PC-3 (cell line): ENCODE results near the gene ATG7. TPM values are rescaled to one million over a fixed set of nuclear protein-coding genes. Genes with fewer than 3 reads are reported as not detected.

ENCODE experiments used
- ATAC-seq: fragments of 200-7000 bp; cut with Tn5 transposase; 2 replicates; pipeline ENCODE4 v1.9.1; 2020; ENCODE audit warnings: mild to moderate bottlenecking, moderate library complexity
- BruUV-seq: library from RNA; stranded (reverse); fragments of 400-500 nt; replicated peaks from 2 replicates; lab custom pipeline; 2021; lab: Mats Ljungman, UMichigan
- CTCF ChIA-PET: fragments of 300-600 bp; sonication (Branson Sonifier 250); formaldehyde crosslinking; loops from one replicate; lab custom pipeline; 2022; ENCODE audit warnings: antibody characterized with exemption; lab: Charles Lee
- POLR2A ChIA-PET: fragments of 300-600 bp; sonication (Branson Sonifier 250); formaldehyde crosslinking; loops from one replicate; lab custom pipeline; 2022; ENCODE audit warnings: antibody characterized with exemption; ENCODE audit not compliant: unreplicated experiment; lab: Charles Lee
- DNase-seq: peaks from one replicate; pipeline ENCODE4 v3.0.0-alpha.2; 2015
- H2AFZ ChIP-seq: fragments of 300-600 bp; sonication (generic); 2 replicates; pipeline ENCODE4 v1.6.0; 2016; ENCODE audit warnings: antibody characterized with exemption, low read length
- H3F3A ChIP-seq: fragments of 300-600 bp; sonication (generic); one replicate; pipeline ENCODE4 v1.6.0; 2017; ENCODE audit warnings: antibody characterized with exemption, low read length, control low read depth, mild to moderate bottlenecking; ENCODE audit not compliant: unreplicated experiment
- H3K27ac ChIP-seq: fragments of 300-600 bp; sonication (generic); 2 replicates; pipeline ENCODE4 v1.5.1; 2016; ENCODE audit warnings: mild to moderate bottlenecking, low read length
- H3K27me3 ChIP-seq: fragments of 300-600 bp; sonication (generic); 2 replicates; pipeline ENCODE4 v1.6.1; 2016; ENCODE audit warnings: low read length, mixed read lengths
- H3K36me3 ChIP-seq: fragments of 300-600 bp; sonication (generic); 2 replicates; pipeline ENCODE4 v1.6.1; 2016; ENCODE audit warnings: low read depth, mixed run types, low read length, mixed read lengths
- H3K4me1 ChIP-seq: fragments of 300-600 bp; sonication (generic); 2 replicates; pipeline ENCODE4 v1.5.1; 2016; ENCODE audit warnings: low read length; ENCODE audit not compliant: insufficient read depth
- H3K4me2 ChIP-seq: fragments of 300-600 bp; sonication (generic); 2 replicates; pipeline ENCODE4 v1.6.0; 2016; ENCODE audit warnings: low read length
- H3K4me3 ChIP-seq: fragments of 300-600 bp; sonication (generic); 2 replicates; pipeline ENCODE4 v1.5.1; 2016; ENCODE audit warnings: mild to moderate bottlenecking, low read length, mixed read lengths
- H3K79me2 ChIP-seq: fragments of 300-600 bp; sonication (generic); 2 replicates; pipeline ENCODE4 v1.6.1; 2017; ENCODE audit warnings: low read length, mixed read lengths
- H3K9ac ChIP-seq: fragments of 300-600 bp; sonication (generic); 2 replicates; pipeline ENCODE4 v1.6.0; 2016; ENCODE audit warnings: mild to moderate bottlenecking, low read length
- H3K9me2 ChIP-seq: fragments of 300-600 bp; sonication (generic); replicated peaks from 2 replicates; pipeline ENCODE4 v1.6.1; 2016; ENCODE audit warnings: mixed run types, low read length, mixed read lengths
- H3K9me3 ChIP-seq: fragments of 300-600 bp; sonication (generic); 2 replicates; pipeline ENCODE4 v1.6.1; 2016; ENCODE audit warnings: low read length, mixed read lengths
- H4K20me1 ChIP-seq: fragments of 300-600 bp; sonication (generic); 2 replicates; pipeline ENCODE4 v1.6.1; 2016; ENCODE audit warnings: low read length, mixed read lengths
- CTCF ChIP-seq: fragments of 300-600 bp; sonication (generic); conservative IDR thresholded peaks from 2 replicates; pipeline ENCODE4 v1.5.1; 2017; ENCODE audit warnings: antibody characterized with exemption, low read depth, mild to moderate bottlenecking, low read length
- EZH2 ChIP-seq: fragments of 300-600 bp; sonication (generic); IDR thresholded peaks from one replicate; pipeline ENCODE4 v1.6.1; 2017; ENCODE audit warnings: antibody characterized with exemption, mild to moderate bottlenecking, low read length; ENCODE audit not compliant: unreplicated experiment
- EZH2phosphoT487 ChIP-seq: fragments of 300-600 bp; sonication (generic); IDR thresholded peaks from 2 replicates; pipeline ENCODE4 v1.6.1; 2018; ENCODE audit warnings: mild to moderate bottlenecking, antibody characterized with exemption, low read length, borderline replicate concordance
- intact Hi-C: fragments of 100-400 bp; cut with micrococcal nuclease; formaldehyde crosslinking; loops from 2 replicates; pipeline ENCODE4 v1.9.0; 2023
- total RNA-seq: library from RNA; depleted of rRNA; stranded (reverse); fragments of >200 nt; gene quantifications from 2 replicates; pipeline ENCODE4 v1.2.3, GENCODE V29; 2014

Gene ATG7
- total RNA-seq, 1 experiment from 2014 or later = 36.5 TPM

GRCh38 chr3:11604139-11604892 is 332.1 kb downstream of the ATG7 start:
- no peak overlapping the region for H3K4me3 ChIP-seq

GRCh38 chr3:11605398-11605797 is 333.2 kb downstream of the ATG7 start:
- Histone ChIP-seq H4K20me1 (peaks cover 15% of the 10 kb centered on the region), H3K79me2 (peaks cover 84% of the 10 kb centered on the region), H3K4me1 (peaks cover 34% of the 10 kb centered on the region), H3K4me3 (no peak overlapping the region), H3K9me2 (no peaks in the 10 kb centered on the region), H3K36me3 (peaks cover 2% of the 10 kb centered on the region; the same call in 1 of the 2 replicates), H3F3A (no peaks in the 10 kb centered on the region), H3K9me3 (no peaks in the 10 kb centered on the region), H3K4me2 (no peak overlapping the region), H3K27ac (no peak overlapping the region), H3K27me3 (no peaks in the 10 kb centered on the region), H2AFZ (no peak overlapping the region), H3K9ac (no peak overlapping the region)
- ChIA-PET CTCF (no interaction called here), POLR2A (no interaction called here)
- ATAC-seq (no peak), DNase-seq (no peak)
- no TSS peak for BruUV-seq
- intact Hi-C loops = no loop called here
- TF ChIP-seq CTCF = no peak
- no peak for TF ChIP-seq EZH2phosphoT487
- TF ChIP-seq EZH2 = no peak

More at GRCh38 chr3:11604139-11604892, 332.1 kb downstream of the ATG7 start:
- POLR2A ChIA-PET = no interaction called here
- H3F3A ChIP-seq = peaks cover 6% of the 10 kb centered on the region
- H3K79me2 ChIP-seq = peaks cover 75% of the 10 kb centered on the region
- H4K20me1 ChIP-seq = peaks cover 19% of the 10 kb centered on the region
- H3K27ac ChIP-seq = no peak overlapping the region
- ATAC-seq = no peak
- no peaks in the 10 kb centered on the region for H3K9me3 ChIP-seq
- intact Hi-C loops = no loop called here
- no peaks in the 10 kb centered on the region for H3K27me3 ChIP-seq
- H3K9ac ChIP-seq = no peak overlapping the region
- no peak overlapping the region for H3K4me2 ChIP-seq
- CTCF ChIA-PET = no interaction called here
- peaks cover 2% of the 10 kb centered on the region; the same call in 1 of the 2 replicates for H3K36me3 ChIP-seq
- peaks cover 42% of the 10 kb centered on the region for H3K4me1 ChIP-seq
- no peak for TF ChIP-seq EZH2phosphoT487
- TF ChIP-seq EZH2 = no peak
- H2AFZ ChIP-seq = no peak overlapping the region
- no peaks in the 10 kb centered on the region for H3K9me2 ChIP-seq
- BruUV-seq = no TSS peak
- no peak for DNase-seq

GRCh38 chr3:11606090-11606784 is 334.0 kb downstream of the ATG7 start:
- Histone ChIP-seq H3K9me2 (no peaks in the 10 kb centered on the region), H3K79me2 (peaks cover 92% of the 10 kb centered on the region), H3K4me3 (no peak overlapping the region), H2AFZ (no peak overlapping the region), H3F3A (no peaks in the 10 kb centered on the region), H3K36me3 (peaks cover 2% of the 10 kb centered on the region; the same call in 1 of the 2 replicates), H3K4me1 (peaks cover 28% of the 10 kb centered on the region), H3K27me3 (no peaks in the 10 kb centered on the region), H3K9ac (no peak overlapping the region), H4K20me1 (peaks cover 20% of the 10 kb centered on the region), H3K9me3 (no peaks in the 10 kb centered on the region), H3K27ac (no peak overlapping the region), H3K4me2 (no peak overlapping the region)
- intact Hi-C loops = no loop called here
- DNase-seq (no peak), ATAC-seq (no peak)
- no TSS peak for BruUV-seq
- TF ChIP-seq EZH2phosphoT487 (no peak), CTCF (no peak), EZH2 (no peak)
- ChIA-PET POLR2A (no interaction called here), CTCF (no interaction called here)
